HepG2 (cell line): ENCODE data around the gene TRIM28. TPM values are rescaled to one million over a fixed set of nuclear protein-coding genes. Genes with fewer than 3 reads are reported as not detected.
A peak's percentile ranks its signal among the peaks of the same experiment; 100 is the strongest.

Experiments used
- ARNTL ChIP-seq: sonication (generic); formaldehyde crosslinking; IDR thresholded peaks from 2 replicates; pipeline ENCODE4 v1.4.0; 2020; ENCODE audit warnings: mild to moderate bottlenecking, missing genetic modification reagents
- ASH2L ChIP-seq: fragments of 300-600, 200-600 bp; sonication (generic); IDR thresholded peaks from 2 replicates; pipeline ENCODE4 v1.7.0; 2017; ENCODE audit warnings: low read depth, mild to moderate bottlenecking, moderate library complexity, mixed read lengths, low read length; ENCODE audit not compliant: insufficient read length
- BCL3 ChIP-seq: sonication (generic); formaldehyde crosslinking; IDR thresholded peaks from 2 replicates; pipeline ENCODE4 v1.5.1; 2020; ENCODE audit warnings: mild to moderate bottlenecking, missing genetic modification reagents, moderate library complexity
- BCL6 ChIP-seq: IDR thresholded peaks from 2 replicates; pipeline ENCODE4 v1.6.1; 2016; ENCODE audit warnings: missing genetic modification reagents, missing compliant biosample characterization
- DNMT1 ChIP-seq: sonication (generic); formaldehyde crosslinking; IDR thresholded peaks from 2 replicates; pipeline ENCODE4 v1.5.1; 2020; ENCODE audit warnings: mild to moderate bottlenecking, missing genetic modification reagents
- ESRRA ChIP-seq: sonication (generic); formaldehyde crosslinking; IDR thresholded peaks from 2 replicates; pipeline ENCODE4 v1.5.1; 2020; ENCODE audit warnings: mild to moderate bottlenecking, low read depth, missing genetic modification reagents
- GTF2F1 ChIP-seq: fragments of 150-350 bp; IDR thresholded peaks from 2 replicates; pipeline ENCODE4 v1.6.1; 2014; ENCODE audit warnings: low read length
- HNRNPK ChIP-seq: fragments of 200-400 bp; formaldehyde crosslinking; IDR thresholded peaks from 2 replicates; pipeline ENCODE4 v1.6.1; 2018; ENCODE audit warnings: low read length, low read depth, moderate library complexity, mild to moderate bottlenecking; ENCODE audit not compliant: poor library complexity, severe bottlenecking
- HNRNPLL ChIP-seq: fragments of 200-400 bp; formaldehyde crosslinking; IDR thresholded peaks from 2 replicates; pipeline ENCODE4 v1.6.1; 2017; ENCODE audit warnings: mild to moderate bottlenecking, low read depth, low read length; ENCODE audit not compliant: poor library complexity, severe bottlenecking
- HOXA5 ChIP-seq: sonication (generic); formaldehyde crosslinking; IDR thresholded peaks from 2 replicates; pipeline ENCODE4 v1.4.0; 2020; ENCODE audit warnings: missing genetic modification reagents
- LCORL ChIP-seq, 2 experiments: fragments of 450-650 bp in 1 of 2; sonication (generic) in 1 of 2; formaldehyde crosslinking in 1 of 2; IDR thresholded peaks; 2 replicates each; pipeline versions ENCODE4 v1.5.0 to v1.6.1; 2017 to 2020; ENCODE audit warnings: antibody characterized with exemption in 1 of 2, missing genetic modification reagents in 1 of 2
- MATR3 ChIP-seq: sonication (generic); formaldehyde crosslinking; IDR thresholded peaks from 2 replicates; pipeline ENCODE4 v1.4.0; 2020; ENCODE audit warnings: missing genetic modification reagents
- NFYB ChIP-seq: sonication (generic); formaldehyde crosslinking; IDR thresholded peaks from 2 replicates; pipeline ENCODE4 v1.4.0; 2020; ENCODE audit warnings: missing genetic modification reagents
- ONECUT2 ChIP-seq: sonication (generic); formaldehyde crosslinking; IDR thresholded peaks from 2 replicates; pipeline ENCODE4 v1.4.0; 2020; ENCODE audit warnings: missing genetic modification reagents
- PCBP1 ChIP-seq: fragments of 200-400 bp; formaldehyde crosslinking; IDR thresholded peaks from 2 replicates; pipeline ENCODE4 v1.6.1; 2017; ENCODE audit warnings: mild to moderate bottlenecking, low read depth, low read length, borderline replicate concordance
- PHF5A ChIP-seq: IDR thresholded peaks from one replicate; pipeline ENCODE4 v1.6.1; 2018; ENCODE audit warnings: low read depth, missing genetic modification reagents; ENCODE audit not compliant: unreplicated experiment
- SIN3A ChIP-seq: IDR thresholded peaks from 2 replicates; pipeline ENCODE4 v1.6.1; 2011; ENCODE audit warnings: low read depth, mild to moderate bottlenecking, control low read depth, low read length, borderline replicate concordance
- SPEN ChIP-seq: sonication (generic); formaldehyde crosslinking; IDR thresholded peaks from 2 replicates; pipeline ENCODE4 v1.5.1; 2020; ENCODE audit warnings: low read depth, mild to moderate bottlenecking, missing genetic modification reagents
- ZNF230 ChIP-seq: sonication (generic); formaldehyde crosslinking; IDR thresholded peaks from 2 replicates; pipeline ENCODE4 v1.4.0; 2020; ENCODE audit warnings: mild to moderate bottlenecking, missing genetic modification reagents
- ZNF543 ChIP-seq: sonication (generic); formaldehyde crosslinking; IDR thresholded peaks from 2 replicates; pipeline ENCODE4 v1.4.0; 2020; ENCODE audit warnings: mild to moderate bottlenecking, missing genetic modification reagents
- ZNF577 ChIP-seq: sonication (generic); formaldehyde crosslinking; IDR thresholded peaks from 2 replicates; pipeline ENCODE4 v1.4.0; 2020; ENCODE audit warnings: mild to moderate bottlenecking, low read depth, missing genetic modification reagents, borderline replicate concordance
- ZNF720 ChIP-seq: sonication (generic); formaldehyde crosslinking; IDR thresholded peaks from 2 replicates; pipeline ENCODE4 v1.4.0; 2020; ENCODE audit warnings: missing genetic modification reagents
- ZNF782 ChIP-seq: sonication (generic); formaldehyde crosslinking; IDR thresholded peaks from 2 replicates; pipeline ENCODE4 v1.4.0; 2020; ENCODE audit warnings: missing genetic modification reagents, mild to moderate bottlenecking, borderline replicate concordance
- ZNF816 ChIP-seq: sonication (generic); formaldehyde crosslinking; IDR thresholded peaks from 2 replicates; pipeline ENCODE4 v1.8.0; 2022; ENCODE audit warnings: missing genetic modification reagents, mild to moderate bottlenecking, borderline replicate concordance
- polyA plus RNA-seq, 8 experiments: library from polyadenylated mRNA; depleted of rRNA in 3 of 8; stranded (reverse) in 7 of 8; unstranded in 1 of 8; fragments of >200 nt; fragmentation: Illumina TruSeq in 4 of 8; extraction: Trizol in 4 of 8; gene quantifications; 2 replicates each; pipeline versions ENCODE4 v1.2.1 to v1.2.3, GENCODE V29; 2011 to 2016; ENCODE audit warnings: low read depth in 4 of 8, missing spikeins in 1 of 8, mixed read lengths in 1 of 8; ENCODE audit not compliant: insufficient read depth in 1 of 8
- total RNA-seq, 5 experiments: library from RNA; depleted of rRNA; stranded (reverse); fragments of >200 nt; fragmentation: Illumina TruSeq; extraction: Trizol; gene quantifications; 2 replicates each; pipeline ENCODE4 v1.2.3, GENCODE V29; 2016; ENCODE audit warnings: low read depth in 1 of 5
- TF ChIP-seq, protein P1 (sequence below): sonication (generic); formaldehyde crosslinking; IDR thresholded peaks from 2 replicates; pipeline ENCODE4 v1.4.0; 2020; ENCODE audit warnings: missing genetic modification reagents, low read depth, mild to moderate bottlenecking, borderline replicate concordance
- TF ChIP-seq, protein P2 (sequence below): sonication (generic); formaldehyde crosslinking; IDR thresholded peaks from 2 replicates; pipeline ENCODE4 v1.4.0; 2020; ENCODE audit warnings: mild to moderate bottlenecking, missing genetic modification reagents

The TRIM28 gene
- total and polyA plus RNA-seq, 2 of the 13 experiments (the other 11 are each of a cell fraction or from before 2014, with no cell fraction given), result 361 to 439 TPM

DNA sequence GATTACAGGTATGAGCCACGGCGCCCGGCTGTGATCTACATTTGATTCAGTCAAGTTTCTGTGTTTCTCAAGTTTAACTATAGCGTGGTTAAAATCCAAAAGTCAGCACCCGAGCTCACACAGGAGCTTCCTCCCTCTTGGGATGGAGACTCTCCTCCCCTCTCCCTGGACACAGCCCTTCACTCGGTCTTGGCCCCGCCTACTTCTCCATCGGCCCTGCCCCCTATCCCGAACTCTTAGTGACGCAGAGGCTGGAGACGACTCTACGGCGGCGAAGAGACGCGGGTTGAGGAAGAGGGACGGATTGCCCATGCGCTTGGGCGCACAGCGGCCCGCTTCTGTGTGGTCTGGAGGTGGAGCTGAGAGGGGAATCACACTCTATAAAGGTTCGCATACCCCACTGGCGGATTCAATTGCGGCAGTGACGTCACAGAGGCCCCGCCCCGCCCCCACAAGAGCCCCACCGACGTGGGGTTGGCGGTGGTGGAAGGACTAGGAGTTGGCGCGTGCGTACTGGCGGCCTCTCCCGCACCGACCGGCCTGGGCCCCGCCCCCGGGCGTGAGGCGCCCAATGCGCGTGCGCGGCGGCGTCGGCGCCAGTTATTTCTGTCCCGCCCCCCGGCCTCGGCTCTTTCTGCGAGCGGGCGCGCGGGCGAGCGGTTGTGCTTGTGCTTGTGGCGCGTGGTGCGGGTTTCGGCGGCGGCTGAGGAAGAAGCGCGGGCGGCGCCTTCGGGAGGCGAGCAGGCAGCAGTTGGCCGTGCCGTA lies at the start of gene TRIM28 (continued):
- TF ChIP-seq LCORL (IDR thresholded peaks at IDR 0.05), result no peak
- TF ChIP-seq LCORL (CRISPR knock-in tag; IDR thresholded peaks at IDR 0.05), result peak; percentile 67; the same call in 1 of the 2 replicates
- TF ChIP-seq MATR3 (CRISPR knock-in tag), result no peak
- no peak for TF ChIP-seq ARNTL
- peak; percentile 62 for TF ChIP-seq SPEN (CRISPR knock-in tag)
- TF ChIP-seq NFYB (CRISPR knock-in tag), result peak; percentile 29; the same call in 1 of the 2 replicates
- TF ChIP-seq ESRRA (CRISPR knock-in tag), result no peak
- no peak for TF ChIP-seq HNRNPK
- TF ChIP-seq BCL3 (CRISPR knock-in tag), result peak; percentile 52; the same call in 1 of the 2 replicates
- peak; percentile 70; the same call in 1 of the 2 replicates for TF ChIP-seq GTF2F1
- peak; percentile 63 for TF ChIP-seq ASH2L
- peak; percentile 66; the same call in 1 of the 2 replicates for TF ChIP-seq ZNF543
- no peak for TF ChIP-seq ZNF577 (CRISPR knock-in tag)
- peak; percentile 39; the same call in 1 of the 2 replicates for TF ChIP-seq SIN3A
- peak; percentile 89 for TF ChIP-seq HNRNPLL
- no peak for TF ChIP-seq PCBP1
- TF ChIP-seq ZNF720, result no peak
- TF ChIP-seq ZNF782 (CRISPR knock-in tag), result no peak; the same call in 1 of the 2 replicates
- TF ChIP-seq PHF5A (CRISPR knock-in tag), result no peak
- TF ChIP-seq, protein P1, sequence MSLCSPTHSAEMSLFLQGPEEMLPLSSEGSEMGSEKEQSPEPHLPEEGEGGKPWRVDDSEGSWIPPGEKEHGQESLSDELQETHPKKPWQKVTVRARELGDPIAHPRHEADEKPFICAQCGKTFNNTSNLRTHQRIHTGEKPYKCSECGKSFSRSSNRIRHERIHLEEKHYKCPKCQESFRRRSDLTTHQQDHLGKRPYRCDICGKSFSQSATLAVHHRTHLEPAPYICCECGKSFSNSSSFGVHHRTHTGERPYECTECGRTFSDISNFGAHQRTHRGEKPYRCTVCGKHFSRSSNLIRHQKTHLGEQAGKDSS (CRISPR knock-in tag), result 0 out of 2 replicates have a peak, but pooled peaks have one; percentile 22
- TF ChIP-seq ONECUT2 (CRISPR knock-in tag), result 0 out of 2 replicates have a peak, but pooled peaks have one; percentile 45
- no peak for TF ChIP-seq DNMT1
- TF ChIP-seq ZNF816 (CRISPR knock-in tag), result no peak
- no peak for TF ChIP-seq ZNF230 (CRISPR knock-in tag)
- 0 out of 2 replicates have a peak, but pooled peaks have one; percentile 9 for TF ChIP-seq BCL6 (CRISPR knock-in tag)
- TF ChIP-seq, protein P2, sequence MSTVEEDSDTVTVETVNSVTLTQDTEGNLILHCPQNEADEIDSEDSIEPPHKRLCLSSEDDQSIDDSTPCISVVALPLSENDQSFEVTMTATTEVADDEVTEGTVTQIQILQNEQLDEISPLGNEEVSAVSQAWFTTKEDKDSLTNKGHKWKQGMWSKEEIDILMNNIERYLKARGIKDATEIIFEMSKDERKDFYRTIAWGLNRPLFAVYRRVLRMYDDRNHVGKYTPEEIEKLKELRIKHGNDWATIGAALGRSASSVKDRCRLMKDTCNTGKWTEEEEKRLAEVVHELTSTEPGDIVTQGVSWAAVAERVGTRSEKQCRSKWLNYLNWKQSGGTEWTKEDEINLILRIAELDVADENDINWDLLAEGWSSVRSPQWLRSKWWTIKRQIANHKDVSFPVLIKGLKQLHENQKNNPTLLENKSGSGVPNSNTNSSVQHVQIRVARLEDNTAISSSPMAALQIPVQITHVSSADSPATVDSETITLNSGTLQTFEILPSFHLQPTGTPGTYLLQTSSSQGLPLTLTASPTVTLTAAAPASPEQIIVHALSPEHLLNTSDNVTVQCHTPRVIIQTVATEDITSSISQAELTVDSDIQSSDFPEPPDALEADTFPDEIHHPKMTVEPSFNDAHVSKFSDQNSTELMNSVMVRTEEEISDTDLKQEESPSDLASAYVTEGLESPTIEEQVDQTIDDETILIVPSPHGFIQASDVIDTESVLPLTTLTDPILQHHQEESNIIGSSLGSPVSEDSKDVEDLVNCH (CRISPR knock-in tag), result no peak
- peak; percentile 48 for TF ChIP-seq HOXA5 (CRISPR knock-in tag)
